Neural crest cell (in vitro differentiated cells): ENCODE measurements around the gene SNCB. TPM values are rescaled to one million over a fixed set of nuclear protein-coding genes. Genes with fewer than 3 reads are reported as not detected.

Source experiments
- DNase-seq: peaks from one replicate; pipeline ENCODE4 v3.0.0; 2021; ENCODE audit warnings: low read depth, mixed read lengths, low spot score
- H3K27ac Mint-ChIP-seq: one replicate; pipeline ENCODE4 v1.8.0; 2021; ENCODE audit warnings: mild to moderate bottlenecking, mixed read lengths; ENCODE audit not compliant: unreplicated experiment
- H3K27me3 Mint-ChIP-seq: 2 replicates; pipeline ENCODE4 v1.8.0; 2021; ENCODE audit warnings: low read depth, mild to moderate bottlenecking, mixed read lengths
- H3K36me3 Mint-ChIP-seq: 2 replicates; pipeline ENCODE4 v1.8.0; 2021; ENCODE audit warnings: low read depth, mild to moderate bottlenecking, mixed read lengths
- H3K4me1 Mint-ChIP-seq: 2 replicates; pipeline ENCODE4 v1.8.0; 2021; ENCODE audit warnings: mixed read lengths
- H3K4me3 Mint-ChIP-seq: one replicate; pipeline ENCODE4 v1.8.0; 2021; ENCODE audit warnings: mild to moderate bottlenecking, mixed read lengths
- H3K9me3 Mint-ChIP-seq: 2 replicates; pipeline ENCODE4 v1.8.0; 2021; ENCODE audit warnings: mixed read lengths
- total RNA-seq: library from RNA; stranded (reverse); gene quantifications from 2 replicates; pipeline ENCODE4 v1.2.1, GENCODE V29; 2021
- TF ChIP-seq, protein P1 (sequence below): fragments of 200-600 bp; sonication (generic); conservative IDR thresholded peaks from 2 replicates; pipeline ENCODE4 v1.5.0; 2021; ENCODE audit warnings: antibody characterized with exemption, mild to moderate bottlenecking

SNCB gene
- total RNA-seq, 1 donor from 2014 or later = 0.40 TPM

DNA sequence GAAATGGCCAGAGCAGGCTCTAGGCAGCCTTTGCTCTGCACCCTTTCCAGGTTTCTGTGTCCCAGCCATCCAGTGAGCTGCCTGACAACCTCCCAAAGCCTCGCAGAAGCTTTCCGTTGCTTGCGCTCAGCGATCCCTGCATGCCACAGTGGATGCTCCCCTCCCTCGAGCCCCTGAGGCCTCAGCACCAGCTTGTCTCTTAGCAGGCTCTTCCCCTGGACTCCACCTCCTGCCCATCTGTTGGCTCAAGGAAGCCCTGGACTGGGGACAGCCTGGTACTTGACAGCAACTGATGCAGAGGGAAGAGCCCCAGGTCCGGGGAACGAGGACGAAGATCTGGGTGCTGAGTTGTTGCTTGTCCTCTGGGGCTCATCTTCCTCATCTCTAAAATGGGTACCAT is 40.1 kb upstream of the SNCB start:
- Mint-ChIP-seq H3K27ac (no peak overlapping the region), H3K27me3 (peaks cover 28% of the 10 kb centered on the region), H3K9me3 (no peaks in the 10 kb centered on the region), H3K36me3 (no peaks in the 10 kb centered on the region), H3K4me1 (peaks cover 5% of the 10 kb centered on the region), H3K4me3 (no peak overlapping the region)
- DNase-seq = no peak
- TF ChIP-seq, protein P1, sequence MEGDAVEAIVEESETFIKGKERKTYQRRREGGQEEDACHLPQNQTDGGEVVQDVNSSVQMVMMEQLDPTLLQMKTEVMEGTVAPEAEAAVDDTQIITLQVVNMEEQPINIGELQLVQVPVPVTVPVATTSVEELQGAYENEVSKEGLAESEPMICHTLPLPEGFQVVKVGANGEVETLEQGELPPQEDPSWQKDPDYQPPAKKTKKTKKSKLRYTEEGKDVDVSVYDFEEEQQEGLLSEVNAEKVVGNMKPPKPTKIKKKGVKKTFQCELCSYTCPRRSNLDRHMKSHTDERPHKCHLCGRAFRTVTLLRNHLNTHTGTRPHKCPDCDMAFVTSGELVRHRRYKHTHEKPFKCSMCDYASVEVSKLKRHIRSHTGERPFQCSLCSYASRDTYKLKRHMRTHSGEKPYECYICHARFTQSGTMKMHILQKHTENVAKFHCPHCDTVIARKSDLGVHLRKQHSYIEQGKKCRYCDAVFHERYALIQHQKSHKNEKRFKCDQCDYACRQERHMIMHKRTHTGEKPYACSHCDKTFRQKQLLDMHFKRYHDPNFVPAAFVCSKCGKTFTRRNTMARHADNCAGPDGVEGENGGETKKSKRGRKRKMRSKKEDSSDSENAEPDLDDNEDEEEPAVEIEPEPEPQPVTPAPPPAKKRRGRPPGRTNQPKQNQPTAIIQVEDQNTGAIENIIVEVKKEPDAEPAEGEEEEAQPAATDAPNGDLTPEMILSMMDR = no peak

DNA sequence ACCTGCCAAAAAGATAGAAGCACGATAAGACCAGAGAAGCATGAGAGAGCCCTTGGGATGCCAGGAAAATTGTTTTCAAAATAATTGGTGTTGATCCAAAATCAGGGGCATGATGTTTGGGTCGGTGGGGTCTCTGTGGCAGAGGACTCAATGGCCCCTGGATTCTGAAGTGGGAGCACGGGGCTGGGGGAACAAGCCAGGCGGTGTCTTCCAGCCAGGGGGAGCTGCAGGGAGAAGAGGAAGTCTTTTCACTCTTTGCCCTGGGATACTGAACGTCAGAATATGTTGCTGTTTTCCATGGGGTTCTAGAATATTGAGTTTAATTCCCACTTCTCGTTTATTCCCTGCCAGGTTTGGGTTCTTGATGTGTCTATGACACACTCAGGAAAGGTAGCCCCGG is 37.3 kb upstream of the SNCB start:
- Mint-ChIP-seq H3K4me3 (no peak overlapping the region), H3K4me1 (peaks cover 4% of the 10 kb centered on the region), H3K36me3 (no peaks in the 10 kb centered on the region), H3K27me3 (peaks cover 36% of the 10 kb centered on the region), H3K27ac (no peak overlapping the region), H3K9me3 (no peaks in the 10 kb centered on the region)
- TF ChIP-seq, protein P1 = no peak
- no peak for DNase-seq

DNA sequence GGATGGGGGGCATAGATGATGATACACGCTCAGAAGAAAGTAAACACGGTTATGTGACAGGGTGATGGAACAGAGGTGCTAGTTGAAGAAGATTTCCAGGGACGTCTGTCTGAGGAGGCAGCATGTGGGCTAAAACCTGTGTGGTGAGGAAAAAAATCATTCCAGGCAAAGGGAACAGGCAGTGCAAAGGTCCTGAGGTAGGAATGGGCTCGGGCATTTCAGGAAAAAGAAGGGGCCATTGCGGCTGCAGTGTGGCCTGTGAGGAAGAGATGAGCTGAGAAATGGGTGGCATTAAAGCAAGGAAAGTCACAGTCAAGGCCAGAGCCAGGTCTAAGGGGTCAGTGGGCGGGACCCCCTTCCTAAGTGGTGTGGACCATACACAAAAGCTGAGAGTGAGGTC is 35.2 kb upstream of the SNCB start:
- Mint-ChIP-seq H3K4me1 (no peaks in the 10 kb centered on the region), H3K27me3 (peaks cover 26% of the 10 kb centered on the region), H3K4me3 (no peak overlapping the region), H3K27ac (no peak overlapping the region), H3K9me3 (no peaks in the 10 kb centered on the region), H3K36me3 (no peaks in the 10 kb centered on the region)
- TF ChIP-seq, protein P1 = no peak
- DNase-seq = no peak

DNA sequence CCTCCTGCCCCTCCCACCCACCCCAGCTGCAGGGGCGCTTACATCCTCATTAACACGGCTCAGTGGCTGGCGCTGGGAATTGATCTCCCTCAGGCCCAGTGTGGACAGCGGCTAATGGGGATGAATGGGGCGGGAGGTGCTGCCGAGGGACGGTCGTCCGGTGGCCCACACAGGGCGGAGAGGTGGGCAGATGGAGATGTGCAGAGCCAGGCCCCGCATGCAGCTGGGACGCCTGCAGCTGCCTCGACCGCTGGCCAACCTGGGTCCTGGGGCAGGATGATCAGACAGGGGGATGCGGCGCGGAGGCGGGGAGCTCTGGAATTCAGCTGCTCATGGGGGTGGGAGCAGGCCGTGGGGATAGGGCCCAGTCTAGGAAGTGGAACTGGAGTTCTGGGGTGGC is 34.6 kb upstream of the SNCB start:
- Mint-ChIP-seq H3K27me3 (peaks cover 26% of the 10 kb centered on the region), H3K27ac (no peak overlapping the region), H3K36me3 (no peaks in the 10 kb centered on the region), H3K4me1 (no peaks in the 10 kb centered on the region), H3K4me3 (no peak overlapping the region), H3K9me3 (no peaks in the 10 kb centered on the region)
- no peak for DNase-seq
- TF ChIP-seq, protein P1 = no peak

DNA sequence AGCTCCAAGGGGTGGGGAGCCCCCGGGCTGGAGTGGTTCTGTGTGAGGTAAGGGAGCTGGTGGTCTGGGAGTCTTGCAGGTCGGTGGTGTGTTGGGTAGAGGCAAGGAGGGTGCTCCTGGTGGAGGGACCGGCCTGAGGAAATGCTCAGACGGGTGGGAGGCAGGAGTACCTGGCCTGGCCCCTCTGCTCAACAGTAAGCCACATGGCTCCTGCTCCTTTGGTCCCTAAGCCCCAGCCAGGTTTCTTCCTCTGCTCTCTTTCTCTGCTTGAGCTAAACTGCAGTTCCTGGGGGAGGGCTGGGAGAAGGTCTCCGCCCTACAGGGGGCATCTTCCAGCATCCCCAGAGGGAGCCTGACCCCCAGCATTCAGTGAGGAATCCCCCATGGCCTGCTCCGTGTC is 34.1 kb upstream of the SNCB start:
- H3K4me3 Mint-ChIP-seq = no peak overlapping the region
- H3K36me3 Mint-ChIP-seq = no peaks in the 10 kb centered on the region
- TF ChIP-seq, protein P1 = no peak
- H3K9me3 Mint-ChIP-seq = no peaks in the 10 kb centered on the region
- no peak overlapping the region for H3K27ac Mint-ChIP-seq
- H3K27me3 Mint-ChIP-seq = peaks cover 26% of the 10 kb centered on the region
- DNase-seq = no peak
- H3K4me1 Mint-ChIP-seq = no peaks in the 10 kb centered on the region

DNA sequence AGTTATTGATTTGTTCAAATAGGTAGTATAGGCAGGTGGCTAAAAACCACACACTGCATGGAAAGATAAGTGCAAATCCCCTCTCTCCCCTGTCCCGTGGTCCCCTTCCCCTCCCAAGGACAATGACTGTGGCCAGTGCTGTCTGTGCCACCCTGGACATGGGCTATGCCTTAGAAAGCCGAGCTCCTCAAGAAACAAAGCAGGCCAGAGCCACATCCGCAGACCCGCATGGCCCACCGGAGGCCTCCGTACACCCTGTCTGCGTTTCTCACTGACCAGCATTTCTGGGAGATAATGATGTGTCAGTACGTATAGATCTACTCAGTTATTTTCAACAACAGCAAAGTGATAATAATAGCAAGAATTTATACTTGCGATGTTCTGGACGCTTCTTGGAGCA is 33.2 kb upstream of the SNCB start:
- Mint-ChIP-seq H3K4me3 (no peak overlapping the region), H3K27me3 (peaks cover 23% of the 10 kb centered on the region), H3K36me3 (no peaks in the 10 kb centered on the region), H3K27ac (no peak overlapping the region), H3K4me1 (no peaks in the 10 kb centered on the region), H3K9me3 (no peaks in the 10 kb centered on the region)
- TF ChIP-seq, protein P1 = no peak
- DNase-seq = no peak
